ENCODE data around the gene MLC1.

GRCh38 chr22:50032941-50033601, 52.2 kb downstream of the MLC1 start:
- TF ChIP-seq CTCF (IDR thresholded peaks at IDR 0.05 in 4 of 5, conservative IDR thresholded peaks at IDR 0.05 in 1 of 5) (no peak), POLR2A (IDR thresholded peaks at IDR 0.05) (no peak)
